HepG2 (cell line): Measurements from ENCODE around the gene GFRA3.

Source experiments
- ARID4A ChIP-seq: sonication (generic); formaldehyde crosslinking; IDR thresholded peaks from 2 replicates; pipeline ENCODE4 v1.5.0; 2020; ENCODE audit warnings: mild to moderate bottlenecking, missing genetic modification reagents, borderline replicate concordance
- ATRX ChIP-seq: sonication (generic); formaldehyde crosslinking; IDR thresholded peaks from 2 replicates; pipeline ENCODE4 v1.4.0; 2020; ENCODE audit warnings: missing genetic modification reagents, borderline replicate concordance
- CAMTA2 ChIP-seq: sonication (generic); formaldehyde crosslinking; IDR thresholded peaks from 2 replicates; pipeline ENCODE4 v1.4.0; 2020; ENCODE audit warnings: mild to moderate bottlenecking, missing genetic modification reagents, borderline replicate concordance
- FIP1L1 ChIP-seq: fragments of 200-400 bp; formaldehyde crosslinking; IDR thresholded peaks from 2 replicates; pipeline ENCODE4 v1.6.1; 2018; ENCODE audit warnings: low read depth, mild to moderate bottlenecking, low read length, moderate library complexity, borderline replicate concordance; ENCODE audit not compliant: insufficient read depth
- NR3C1 ChIP-seq: sonication (generic); formaldehyde crosslinking; IDR thresholded peaks from 2 replicates; pipeline ENCODE4 v1.4.0; 2020; ENCODE audit warnings: missing genetic modification reagents
- SIN3A ChIP-seq: IDR thresholded peaks from 2 replicates; pipeline ENCODE4 v1.6.1; 2011; ENCODE audit warnings: low read depth, mild to moderate bottlenecking, control low read depth, low read length, borderline replicate concordance
- SOX6 ChIP-seq, 2 experiments: fragments of 450-650 bp in 1 of 2; sonication (generic) in 1 of 2; formaldehyde crosslinking in 1 of 2; IDR thresholded peaks; 2 replicates each; pipeline versions ENCODE4 v1.4.0 to v1.6.1; 2017 to 2020; ENCODE audit warnings: antibody characterized with exemption in 1 of 2, mild to moderate bottlenecking in 1 of 2, missing genetic modification reagents in 1 of 2

GRCh38 chr5:138289296-138289695 lies 14.9 kb upstream of the GFRA3 start:
- TF ChIP-seq ARID4A (CRISPR knock-in tag) (no peak), CAMTA2 (CRISPR knock-in tag) (no peak), ATRX (CRISPR knock-in tag) (no peak), SOX6 (IDR thresholded peaks at IDR 0.05) (no peak), SOX6 (CRISPR knock-in tag; IDR thresholded peaks at IDR 0.05) (no peak), FIP1L1 (no peak), NR3C1 (CRISPR knock-in tag) (no peak), SIN3A (no peak)
